GM12872 (cell line): ENCODE data around the gene ANXA5.

Experiments used
- TF ChIP-seq, protein P1 (sequence below): IDR thresholded peaks from 3 replicates; pipeline ENCODE4 v1.5.1; 2011; ENCODE audit warnings: low read depth, mild to moderate bottlenecking, low read length, moderate library complexity; ENCODE audit not compliant: insufficient read depth

The ANXA5 gene

DNA sequence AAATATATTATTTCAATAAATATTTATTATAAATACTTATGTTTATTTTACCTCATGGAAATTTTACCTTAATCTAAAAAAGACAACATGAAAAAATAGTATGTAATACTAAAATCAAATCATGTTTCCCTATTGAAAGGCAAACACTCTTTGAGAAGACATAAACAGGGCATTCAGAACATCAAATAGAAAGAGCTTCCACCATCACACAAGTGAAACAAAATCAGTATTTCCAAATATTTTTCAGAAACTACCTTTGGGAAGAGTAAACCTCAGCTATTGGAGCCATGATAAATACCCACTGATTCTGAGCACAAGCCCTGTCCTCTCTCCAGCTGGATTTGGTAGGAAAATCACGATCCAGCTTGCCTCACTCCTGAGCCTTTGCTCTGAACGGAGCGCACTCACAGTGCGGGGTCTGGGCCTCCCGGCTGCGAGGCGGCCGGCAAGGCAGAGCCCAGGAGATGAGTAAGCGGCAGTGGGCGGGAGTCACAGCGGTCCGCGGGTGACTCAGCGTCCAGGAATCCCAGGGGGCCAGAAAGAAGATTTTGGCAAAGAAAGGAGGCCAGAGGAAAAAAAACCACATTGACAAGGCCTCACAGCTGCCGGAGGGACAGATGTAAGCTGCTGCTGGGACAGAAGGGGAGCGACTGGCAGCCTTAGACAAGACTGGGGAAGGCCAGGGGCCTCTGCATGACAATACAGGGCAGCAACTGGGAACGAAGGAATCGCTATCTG is 14.7 kb upstream of the ANXA5 start:
- TF ChIP-seq, protein P1, sequence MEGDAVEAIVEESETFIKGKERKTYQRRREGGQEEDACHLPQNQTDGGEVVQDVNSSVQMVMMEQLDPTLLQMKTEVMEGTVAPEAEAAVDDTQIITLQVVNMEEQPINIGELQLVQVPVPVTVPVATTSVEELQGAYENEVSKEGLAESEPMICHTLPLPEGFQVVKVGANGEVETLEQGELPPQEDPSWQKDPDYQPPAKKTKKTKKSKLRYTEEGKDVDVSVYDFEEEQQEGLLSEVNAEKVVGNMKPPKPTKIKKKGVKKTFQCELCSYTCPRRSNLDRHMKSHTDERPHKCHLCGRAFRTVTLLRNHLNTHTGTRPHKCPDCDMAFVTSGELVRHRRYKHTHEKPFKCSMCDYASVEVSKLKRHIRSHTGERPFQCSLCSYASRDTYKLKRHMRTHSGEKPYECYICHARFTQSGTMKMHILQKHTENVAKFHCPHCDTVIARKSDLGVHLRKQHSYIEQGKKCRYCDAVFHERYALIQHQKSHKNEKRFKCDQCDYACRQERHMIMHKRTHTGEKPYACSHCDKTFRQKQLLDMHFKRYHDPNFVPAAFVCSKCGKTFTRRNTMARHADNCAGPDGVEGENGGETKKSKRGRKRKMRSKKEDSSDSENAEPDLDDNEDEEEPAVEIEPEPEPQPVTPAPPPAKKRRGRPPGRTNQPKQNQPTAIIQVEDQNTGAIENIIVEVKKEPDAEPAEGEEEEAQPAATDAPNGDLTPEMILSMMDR, result no peak

DNA sequence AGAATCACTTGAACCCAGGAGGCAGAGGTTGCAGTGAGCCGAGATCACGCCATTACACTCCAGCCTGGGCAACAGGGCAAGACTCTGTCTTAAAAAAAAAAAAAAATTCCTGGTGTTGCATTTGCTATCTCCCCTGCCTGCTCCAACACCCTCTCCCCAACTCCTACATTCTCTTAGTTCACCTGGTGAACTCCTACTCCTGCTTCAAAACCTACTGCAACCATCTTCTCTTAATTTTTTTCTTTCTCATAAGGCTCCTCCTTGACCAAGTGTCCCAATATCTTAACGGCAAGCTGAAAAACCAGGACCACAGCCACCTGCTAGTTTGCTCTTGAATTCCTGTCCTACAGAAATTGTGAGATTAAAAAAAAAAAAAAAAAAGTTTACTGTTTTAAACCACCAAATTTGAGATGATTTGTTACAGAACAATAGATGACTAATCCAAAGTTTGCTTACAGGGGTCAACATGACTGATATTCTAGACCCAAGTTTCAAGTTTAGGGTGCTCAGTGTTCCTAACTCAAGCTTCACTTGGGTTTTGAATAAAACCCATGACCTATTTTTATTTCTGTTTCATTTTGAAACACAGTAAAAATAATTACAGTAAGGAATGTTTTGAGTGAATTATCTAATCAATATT is 13.1 kb upstream of the ANXA5 start:
- TF ChIP-seq, protein P1, result no peak

DNA sequence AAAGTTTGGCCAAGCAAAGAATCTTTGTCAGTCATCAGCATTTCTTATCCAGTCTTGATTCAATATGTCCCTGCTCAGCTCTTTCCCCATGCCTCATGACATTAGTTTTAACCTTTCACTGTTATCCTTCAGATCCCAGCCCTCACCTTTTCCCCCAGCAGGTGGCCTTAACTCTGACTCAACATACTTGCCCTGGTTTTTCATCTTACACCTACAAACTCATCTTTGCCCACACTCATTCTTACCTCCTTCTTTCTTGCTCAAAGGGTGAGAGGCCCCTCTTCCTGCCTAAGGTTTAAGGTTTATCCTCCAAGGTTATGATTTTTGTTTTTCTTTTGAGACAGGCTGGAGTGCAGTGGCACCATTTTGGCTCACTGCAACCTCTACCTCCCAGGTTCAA is 10.6 kb upstream of the ANXA5 start:
- TF ChIP-seq, protein P1, result 0 out of 3 replicates have a peak, but pooled peaks have one; percentile 11

DNA sequence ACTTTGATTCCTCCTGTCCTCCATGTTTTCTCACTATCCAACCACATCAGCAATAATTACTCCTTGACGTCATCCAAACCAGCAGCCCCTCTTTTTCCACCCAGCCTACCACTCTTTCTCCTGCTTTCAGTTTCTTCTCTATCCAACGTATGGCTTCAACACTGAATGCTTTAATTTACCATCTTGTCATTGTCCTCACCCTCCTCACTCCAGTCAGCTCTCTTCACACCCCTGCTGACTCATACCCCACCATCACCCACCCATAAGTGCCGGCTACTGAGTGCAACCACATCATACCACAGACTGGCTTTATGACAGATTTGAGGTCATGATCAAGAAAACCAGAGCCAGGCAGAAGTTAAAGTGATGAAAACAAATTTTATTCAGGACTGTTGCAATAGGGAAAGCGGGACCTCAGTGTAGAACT is 9.8 kb upstream of the ANXA5 start:
- TF ChIP-seq, protein P1, result no peak

DNA sequence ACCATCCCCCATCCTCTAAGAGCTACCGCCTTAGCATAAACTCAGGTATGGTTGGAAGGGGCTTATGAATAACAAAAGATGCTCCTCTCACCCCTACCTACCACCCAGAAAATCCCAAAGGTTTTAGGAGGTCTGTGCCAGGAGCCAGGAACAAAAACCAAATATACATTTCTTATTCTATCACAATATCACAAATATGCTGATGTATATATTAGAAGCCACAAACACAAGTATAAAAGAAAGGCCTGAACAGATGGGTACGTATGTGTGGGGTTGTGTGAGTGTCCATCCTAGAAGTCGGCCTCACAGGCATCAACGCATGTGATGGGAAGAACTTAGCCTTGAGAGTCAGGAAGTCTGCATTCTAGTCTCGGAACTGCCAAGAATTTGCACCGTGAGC is 8.7 kb upstream of the ANXA5 start:
- TF ChIP-seq, protein P1, result no peak

DNA sequence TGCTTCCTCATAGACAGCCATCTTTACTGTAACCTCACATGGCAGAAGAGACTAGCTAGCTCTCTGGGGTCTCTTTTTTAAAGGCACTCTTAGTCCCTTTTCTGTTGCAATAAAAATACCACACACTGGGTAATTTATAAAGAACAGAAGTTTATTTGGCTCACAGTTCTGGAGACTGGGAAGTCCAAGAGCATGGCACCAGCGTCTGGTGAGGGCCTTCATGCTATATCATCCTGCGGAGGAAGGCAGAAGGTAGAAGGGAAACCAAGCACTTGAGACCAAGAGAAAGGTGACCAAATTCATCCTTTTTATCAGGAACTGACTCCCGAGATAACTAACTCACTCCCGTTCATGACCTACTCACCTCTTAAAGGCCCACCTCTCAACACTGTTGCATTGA is 5.4 kb upstream of the ANXA5 start:
- TF ChIP-seq, protein P1, result no peak

DNA sequence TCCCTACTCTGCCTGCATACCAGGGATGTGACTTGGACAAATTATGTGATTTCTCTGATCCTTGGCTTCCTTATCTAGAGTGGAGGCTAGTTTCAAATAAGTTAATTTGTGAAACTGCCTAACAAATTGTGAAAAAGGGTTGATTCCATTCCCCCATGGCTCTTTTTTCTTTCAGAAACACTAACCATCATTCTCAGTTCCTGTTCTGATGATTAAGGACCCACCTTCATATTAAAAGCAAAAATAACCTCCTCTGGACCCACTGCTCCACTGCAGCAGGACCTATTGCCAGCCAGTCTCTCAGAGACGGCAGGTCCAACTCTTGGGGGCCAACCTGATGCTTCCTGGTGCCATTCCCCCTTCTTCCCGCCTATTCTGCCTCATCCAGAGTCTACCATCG is 4.5 kb upstream of the ANXA5 start:
- TF ChIP-seq, protein P1, result no peak
